Measurements from ENCODE around the gene FAM20C.

DNA sequence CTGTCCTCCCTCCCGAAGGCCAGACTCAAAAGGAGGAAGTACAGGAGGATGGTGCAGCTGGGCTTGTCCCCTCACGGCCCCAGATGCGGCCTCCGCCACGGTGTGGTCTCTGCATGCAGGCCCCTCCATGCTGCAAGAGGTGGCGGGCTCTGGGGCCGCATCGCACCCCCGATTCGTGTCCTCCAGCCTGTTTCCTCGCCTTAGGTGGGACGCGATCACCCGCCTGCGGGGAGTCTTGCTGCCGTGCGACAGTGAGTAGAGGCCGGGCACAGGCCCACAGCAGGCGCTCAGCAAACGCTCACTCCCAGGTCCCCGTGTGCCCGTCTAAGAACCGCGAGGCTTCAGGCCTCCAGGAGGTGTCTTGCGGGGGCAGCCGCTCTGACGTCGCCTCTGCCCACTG, 13.9 kb upstream of the FAM20C start:
- TF ChIP-seq, protein P1, sequence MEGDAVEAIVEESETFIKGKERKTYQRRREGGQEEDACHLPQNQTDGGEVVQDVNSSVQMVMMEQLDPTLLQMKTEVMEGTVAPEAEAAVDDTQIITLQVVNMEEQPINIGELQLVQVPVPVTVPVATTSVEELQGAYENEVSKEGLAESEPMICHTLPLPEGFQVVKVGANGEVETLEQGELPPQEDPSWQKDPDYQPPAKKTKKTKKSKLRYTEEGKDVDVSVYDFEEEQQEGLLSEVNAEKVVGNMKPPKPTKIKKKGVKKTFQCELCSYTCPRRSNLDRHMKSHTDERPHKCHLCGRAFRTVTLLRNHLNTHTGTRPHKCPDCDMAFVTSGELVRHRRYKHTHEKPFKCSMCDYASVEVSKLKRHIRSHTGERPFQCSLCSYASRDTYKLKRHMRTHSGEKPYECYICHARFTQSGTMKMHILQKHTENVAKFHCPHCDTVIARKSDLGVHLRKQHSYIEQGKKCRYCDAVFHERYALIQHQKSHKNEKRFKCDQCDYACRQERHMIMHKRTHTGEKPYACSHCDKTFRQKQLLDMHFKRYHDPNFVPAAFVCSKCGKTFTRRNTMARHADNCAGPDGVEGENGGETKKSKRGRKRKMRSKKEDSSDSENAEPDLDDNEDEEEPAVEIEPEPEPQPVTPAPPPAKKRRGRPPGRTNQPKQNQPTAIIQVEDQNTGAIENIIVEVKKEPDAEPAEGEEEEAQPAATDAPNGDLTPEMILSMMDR (IDR thresholded peaks at IDR 0.05 in 4 of 5, conservative IDR thresholded peaks at IDR 0.05 in 1 of 5) = no peak
- no peak for TF ChIP-seq POLR2A (IDR thresholded peaks at IDR 0.05)

Data from gastrocnemius medialis (tissue), 4 donors.